GM18951 (cell line): ENCODE results near the gene FGGY.

Experiments used
- POLR2A ChIP-seq: IDR thresholded peaks from 4 replicates; pipeline ENCODE4 v1.6.1; 2011; ENCODE audit warnings: mild to moderate bottlenecking; ENCODE audit not compliant: insufficient read length, insufficient read depth; ENCODE audit errors: extremely low read depth
- in situ Hi-C: fragments of 300-500 bp; cut with MboI; formaldehyde crosslinking; loops from one replicate; pipeline ENCODE4 v1.12.0; 2022; ENCODE audit warnings: low sequenced_read_pairs, mixed read lengths, inconsistent platforms; ENCODE audit not compliant: unreplicated experiment

Gene FGGY

DNA sequence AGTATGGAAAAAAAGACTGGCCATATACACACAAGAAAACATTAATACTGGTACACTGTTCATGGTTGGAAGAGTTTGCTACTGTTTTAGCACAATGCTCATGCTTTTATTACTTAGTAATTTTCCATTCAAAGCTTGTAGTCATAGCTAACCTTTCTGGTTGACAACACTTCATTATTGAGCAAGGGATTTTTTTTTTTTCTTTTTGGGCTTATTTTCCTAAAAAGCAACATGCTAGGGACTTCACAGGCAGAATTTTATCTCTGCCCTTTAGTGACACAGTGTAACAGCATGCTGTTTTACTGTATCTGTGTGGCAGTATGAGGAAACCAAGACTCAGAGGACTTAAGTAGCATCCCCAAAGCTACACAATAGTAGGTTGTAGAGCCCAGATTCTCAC, 58.5 kb downstream of the FGGY start:
- in situ Hi-C loops = no loop called here
- TF ChIP-seq POLR2A = no peak

GRCh38 chr1:59356627-59357026, 59.7 kb downstream of the FGGY start:
- in situ Hi-C loops = no loop called here
- TF ChIP-seq POLR2A = no peak

DNA sequence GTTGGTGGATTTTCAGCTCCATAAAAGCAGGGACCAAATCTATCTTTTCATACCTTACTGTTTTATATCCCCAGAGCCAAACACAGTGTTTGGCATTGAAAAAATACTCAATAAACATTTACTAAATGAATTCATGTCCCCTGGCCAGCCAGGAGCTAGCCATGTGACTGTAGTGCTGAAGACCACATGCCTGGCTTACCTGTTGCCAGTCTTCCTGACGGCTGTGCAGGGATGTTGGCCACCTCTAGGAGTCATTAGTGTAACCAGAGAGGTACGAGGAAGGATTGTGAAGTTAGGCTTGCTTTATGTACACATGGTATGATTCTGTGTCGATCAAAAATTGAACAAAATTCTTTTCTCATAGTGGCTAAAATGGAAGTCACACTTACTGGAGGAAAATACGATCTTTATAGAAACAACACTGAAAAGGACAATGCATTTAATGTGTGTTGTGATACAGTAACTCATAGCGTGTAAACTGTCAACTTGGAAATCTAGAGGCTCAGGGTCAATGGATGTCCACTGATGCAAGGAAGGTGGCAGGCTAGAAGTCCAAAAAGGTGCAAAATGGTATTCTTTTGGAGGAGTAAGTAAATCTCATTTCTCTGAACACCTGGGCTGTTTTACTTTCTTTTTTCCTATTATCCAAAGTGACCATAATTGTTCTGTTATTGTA, 60.9 kb downstream of the FGGY start:
- TF ChIP-seq POLR2A = no peak
- in situ Hi-C loops = no loop called here

GRCh38 chr1:59359325-59359724, 62.4 kb downstream of the FGGY start:
- in situ Hi-C loops = no loop called here
- TF ChIP-seq POLR2A = no peak

GRCh38 chr1:59360170-59360569, 63.3 kb downstream of the FGGY start:
- no peak for TF ChIP-seq POLR2A
- in situ Hi-C loops = no loop called here

GRCh38 chr1:59360729-59361128, 63.8 kb downstream of the FGGY start:
- TF ChIP-seq POLR2A = no peak
- in situ Hi-C loops = no loop called here

DNA sequence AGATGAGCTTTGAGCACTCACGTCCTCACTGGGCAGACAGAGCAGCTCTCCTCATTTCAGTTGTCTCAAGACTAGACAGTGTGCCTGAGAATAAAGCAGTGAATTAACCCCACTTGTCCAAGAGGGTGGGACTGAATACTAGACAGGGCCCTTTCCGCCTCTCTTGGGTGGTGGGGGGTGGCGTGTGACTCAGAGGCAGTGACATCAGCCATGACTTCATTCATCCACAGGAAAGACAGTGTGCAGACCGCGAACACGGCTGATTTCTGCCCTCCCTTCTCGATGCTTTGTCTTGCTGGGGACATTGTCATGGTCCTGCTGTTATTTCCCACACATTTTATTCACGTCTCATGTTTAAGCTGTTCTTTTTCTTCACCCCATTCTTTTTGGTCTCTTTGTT, 64.9 kb downstream of the FGGY start:
- TF ChIP-seq POLR2A = no peak
- in situ Hi-C loops = no loop called here

DNA sequence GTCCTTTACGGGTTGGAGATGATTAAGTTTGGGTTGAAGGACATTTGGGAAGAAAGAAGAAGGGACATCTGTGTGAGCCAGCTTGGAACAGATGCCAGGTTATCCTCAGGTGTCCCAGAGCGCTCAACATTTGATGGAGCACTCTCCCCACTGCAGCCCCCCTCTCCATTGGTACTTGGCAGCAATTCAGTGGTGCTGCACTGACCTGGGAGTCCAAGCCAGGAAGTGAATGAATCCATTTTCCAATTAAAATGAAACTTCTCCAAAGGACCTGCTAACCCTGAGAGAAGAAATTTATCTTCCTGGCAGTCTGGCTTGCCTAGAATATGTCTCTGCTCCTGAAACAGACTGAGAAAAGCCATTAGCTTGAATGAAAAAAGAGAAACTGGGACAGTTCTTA, 67.1 kb downstream of the FGGY start:
- no peak for TF ChIP-seq POLR2A
- in situ Hi-C loops = no loop called here

DNA sequence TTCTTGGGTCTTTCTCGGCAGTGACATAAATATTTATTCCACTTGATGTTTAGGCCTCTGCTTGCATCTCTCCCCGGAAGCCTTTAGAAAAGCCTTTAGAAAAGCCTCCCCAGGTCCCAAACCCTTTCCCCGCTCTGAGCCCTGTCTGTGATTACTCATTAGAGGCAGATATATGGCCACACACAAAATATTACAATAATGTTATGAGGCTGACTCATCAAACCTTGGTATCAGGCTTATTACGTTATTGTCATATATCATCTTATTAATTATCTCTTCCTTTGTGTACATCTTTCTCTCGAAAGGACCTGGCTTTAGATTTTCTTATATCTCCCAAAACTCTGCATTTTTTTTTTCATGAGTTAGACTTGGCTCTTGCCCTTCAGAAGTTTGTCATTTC, 69.5 kb downstream of the FGGY start:
- no peak for TF ChIP-seq POLR2A
- in situ Hi-C loops = no loop called here

GRCh38 chr1:59367301-59368007, 70.6 kb downstream of the FGGY start:
- TF ChIP-seq POLR2A = no peak
- in situ Hi-C loops = no loop called here

GRCh38 chr1:59368008-59368670, 71.2 kb downstream of the FGGY start:
- in situ Hi-C loops = no loop called here
- no peak for TF ChIP-seq POLR2A

- in situ Hi-C loops = no loop called here
- TF ChIP-seq POLR2A = no peak
These were observed 78.7 kb downstream of the FGGY start for GRCh38 chr1:59375321-59376220.

DNA sequence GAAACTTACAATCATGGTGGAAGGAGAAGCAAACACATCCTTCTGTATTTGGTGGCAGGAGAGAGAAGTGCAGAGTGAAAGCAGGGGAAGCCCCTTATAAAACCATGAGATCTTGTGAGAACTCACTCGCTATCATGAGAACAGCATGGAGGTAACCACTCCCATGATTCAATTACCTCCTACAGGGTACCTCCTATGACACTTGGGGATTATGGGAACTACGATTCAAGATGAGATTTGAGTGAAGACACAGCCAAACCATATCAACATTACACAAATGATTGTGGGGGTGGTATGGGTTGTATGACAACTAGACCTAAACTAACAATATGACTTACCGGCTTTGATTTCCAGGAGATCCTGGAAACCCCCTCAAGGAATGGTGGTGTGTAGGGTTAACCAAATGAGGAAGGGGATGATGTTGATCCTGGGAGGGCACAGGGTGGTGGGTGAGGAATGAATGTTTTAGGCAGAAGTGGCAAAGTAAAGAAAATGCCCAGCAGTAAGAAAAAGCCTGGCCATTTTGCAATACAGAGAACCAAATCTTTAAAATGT, 80.5 kb downstream of the FGGY start:
- in situ Hi-C loops = no loop called here
- TF ChIP-seq POLR2A = no peak
